Panc1 (cell line): ENCODE measurements around the gene ADGRL3.

Experiments used
- POLR2AphosphoS5 ChIP-seq: IDR thresholded peaks from 2 replicates; pipeline ENCODE4 v1.6.1; 2012; ENCODE audit warnings: mild to moderate bottlenecking, low read depth, low read length, moderate library complexity
- REST ChIP-seq, 2 experiments: IDR thresholded peaks; 2 replicates each; pipeline ENCODE4 v1.6.1; 2011 to 2012; ENCODE audit warnings: low read depth in 2 of 2, control low read depth in 1 of 2, low read length in 1 of 2, mild to moderate bottlenecking in 1 of 2, moderate library complexity in 1 of 2; ENCODE audit not compliant: insufficient read depth in 1 of 2
- SIN3A ChIP-seq: IDR thresholded peaks from 2 replicates; pipeline ENCODE4 v1.6.1; 2012; ENCODE audit warnings: low read depth, mild to moderate bottlenecking, low read length, moderate library complexity, borderline replicate concordance; ENCODE audit not compliant: insufficient read depth
- TF ChIP-seq, protein P1 (sequence below): fragments of 450-650 bp; IDR thresholded peaks from 2 replicates; pipeline ENCODE4 v1.5.1; 2017; ENCODE audit warnings: mild to moderate bottlenecking

GRCh38 chr4:61521451-61521850 is 321.3 kb downstream of the ADGRL3 start:
- TF ChIP-seq, protein P1, sequence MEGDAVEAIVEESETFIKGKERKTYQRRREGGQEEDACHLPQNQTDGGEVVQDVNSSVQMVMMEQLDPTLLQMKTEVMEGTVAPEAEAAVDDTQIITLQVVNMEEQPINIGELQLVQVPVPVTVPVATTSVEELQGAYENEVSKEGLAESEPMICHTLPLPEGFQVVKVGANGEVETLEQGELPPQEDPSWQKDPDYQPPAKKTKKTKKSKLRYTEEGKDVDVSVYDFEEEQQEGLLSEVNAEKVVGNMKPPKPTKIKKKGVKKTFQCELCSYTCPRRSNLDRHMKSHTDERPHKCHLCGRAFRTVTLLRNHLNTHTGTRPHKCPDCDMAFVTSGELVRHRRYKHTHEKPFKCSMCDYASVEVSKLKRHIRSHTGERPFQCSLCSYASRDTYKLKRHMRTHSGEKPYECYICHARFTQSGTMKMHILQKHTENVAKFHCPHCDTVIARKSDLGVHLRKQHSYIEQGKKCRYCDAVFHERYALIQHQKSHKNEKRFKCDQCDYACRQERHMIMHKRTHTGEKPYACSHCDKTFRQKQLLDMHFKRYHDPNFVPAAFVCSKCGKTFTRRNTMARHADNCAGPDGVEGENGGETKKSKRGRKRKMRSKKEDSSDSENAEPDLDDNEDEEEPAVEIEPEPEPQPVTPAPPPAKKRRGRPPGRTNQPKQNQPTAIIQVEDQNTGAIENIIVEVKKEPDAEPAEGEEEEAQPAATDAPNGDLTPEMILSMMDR: no peak
- TF ChIP-seq REST (IDR thresholded peaks at IDR 0.05; ENCODE audit: insufficient read depth in 1 of 2, low read depth in 2 of 2, low read length in 1 of 2) (no peak), SIN3A (no peak), POLR2AphosphoS5 (no peak)
